Activated CD8-positive, alpha-beta T cell treated with anti-CD3 and anti-CD28 coated beads for 36 hours (primary cell): ENCODE data around the gene MRPL37. TPM values are rescaled to one million over a fixed set of nuclear protein-coding genes. Genes with fewer than 3 reads are reported as not detected.
"Not testable (repeated sequence)": the region's sequence is repeated elsewhere in the genome, so short reads cannot be mapped to it uniquely, and the experiment has no call there.

Experiments
- ATAC-seq: fragments of 200-7000 bp; cut with Tn5 transposase; one replicate; pipeline ENCODE4 v1.10.0; 2021; ENCODE audit warnings: mild to moderate bottlenecking, moderate library complexity
- CTCF ChIA-PET: fragments of 350-600 bp; sonication (Branson Sonifier 250); formaldehyde crosslinking; loops from one replicate; lab custom pipeline; 2021; ENCODE audit warnings: antibody characterized with exemption; lab: Charles Lee
- POLR2A ChIA-PET: fragments of 350-600 bp; sonication (Branson Sonifier 250); formaldehyde crosslinking; loops from one replicate; lab custom pipeline; 2021; ENCODE audit warnings: antibody characterized with exemption; lab: Charles Lee
- DNase-seq: peaks from one replicate; pipeline ENCODE4 v3.0.0-alpha.2; 2020
- H3K27ac Mint-ChIP-seq: one replicate; pipeline ENCODE4 v1.8.0; 2021; ENCODE audit warnings: mild to moderate bottlenecking, mixed read lengths
- H3K27me3 Mint-ChIP-seq: one replicate; pipeline ENCODE4 v1.8.0; 2021; ENCODE audit warnings: mixed read lengths
- H3K36me3 Mint-ChIP-seq: one replicate; pipeline ENCODE4 v1.8.0; 2021; ENCODE audit warnings: low read depth, mixed read lengths
- H3K4me1 Mint-ChIP-seq: one replicate; pipeline ENCODE4 v1.8.0; 2021; ENCODE audit warnings: low read depth, mixed read lengths
- H3K4me3 Mint-ChIP-seq: one replicate; pipeline ENCODE4 v1.8.0; 2021; ENCODE audit warnings: mild to moderate bottlenecking, moderate library complexity, mixed read lengths
- H3K9me3 Mint-ChIP-seq: one replicate; pipeline ENCODE4 v1.8.0; 2021; ENCODE audit warnings: mixed read lengths
- intact Hi-C: fragments of 100-400 bp; cut with micrococcal nuclease; formaldehyde crosslinking; loops from one replicate; pipeline ENCODE4 v1.10.0; 2022
- total RNA-seq, 2 experiments: library from RNA; stranded (reverse); gene quantifications; one replicate each; pipeline ENCODE4 v1.2.3, GENCODE V29; 2021
- TF ChIP-seq, protein P1 (sequence below): fragments of 200-600 bp; IDR thresholded peaks from one replicate; pipeline ENCODE4 v1.8.0; 2022; ENCODE audit warnings: antibody characterized with exemption, mild to moderate bottlenecking

The MRPL37 gene
- total RNA-seq, 2 experiments from 2014 or later, result 194 to 198 TPM

DNA sequence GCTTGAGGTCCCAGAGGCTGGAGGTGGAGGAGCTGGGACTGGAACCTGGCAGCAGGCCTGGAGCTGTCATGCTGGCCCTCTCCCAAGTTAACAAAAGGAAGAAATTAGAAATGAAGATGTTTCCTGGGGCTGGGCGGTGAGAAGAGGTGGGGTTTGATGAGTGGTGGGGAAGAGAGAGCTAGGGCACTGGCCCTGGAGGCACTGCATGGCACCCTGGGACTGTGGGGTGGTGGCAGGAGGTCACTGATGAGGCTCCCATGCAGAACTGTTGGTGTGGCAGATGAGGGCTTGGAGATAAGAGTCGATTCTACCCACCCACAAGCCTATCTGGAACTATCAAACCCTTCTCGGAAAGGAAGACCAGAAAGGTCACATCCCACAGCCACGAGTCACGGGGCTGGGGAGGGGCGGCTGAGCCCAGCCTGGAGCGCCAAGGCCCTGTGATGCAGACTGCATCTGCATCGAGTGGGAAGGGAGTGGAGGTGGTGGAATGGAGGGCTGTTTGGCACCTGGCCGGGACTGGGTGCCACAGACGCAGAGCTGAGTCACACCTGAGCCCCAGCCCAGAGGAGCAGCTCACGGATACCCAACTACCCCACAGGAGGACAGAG, 29.4 kb downstream of the MRPL37 start:
- peaks cover 31% of the 10 kb centered on the region for H3K4me1 Mint-ChIP-seq
- H3K27me3 Mint-ChIP-seq, result no peaks in the 10 kb centered on the region
- peaks cover 13% of the 10 kb centered on the region for H3K36me3 Mint-ChIP-seq
- CTCF ChIA-PET, result interaction anchor here (1.0 kb wide), 1 partner anchor 174 kb away, joined by 4 read pairs; no protein-coding TSS in a partner anchor
- ATAC-seq, result peak; percentile 58
- intact Hi-C loops, result no loop called here
- H3K4me3 Mint-ChIP-seq, result peak overlapping the region; percentile 15
- DNase-seq, result peak; percentile 58
- H3K27ac Mint-ChIP-seq, result peak overlapping the region; percentile 69
- no peaks in the 10 kb centered on the region for H3K9me3 Mint-ChIP-seq
- POLR2A ChIA-PET, result interaction anchor here (0.7 to 1.2 kb wide), 6 partner anchors 9 to 128 kb away, joined by 3 to 4 read pairs (median 3); partner anchors contain the start of gene CYB5RL
- TF ChIP-seq, protein P1, sequence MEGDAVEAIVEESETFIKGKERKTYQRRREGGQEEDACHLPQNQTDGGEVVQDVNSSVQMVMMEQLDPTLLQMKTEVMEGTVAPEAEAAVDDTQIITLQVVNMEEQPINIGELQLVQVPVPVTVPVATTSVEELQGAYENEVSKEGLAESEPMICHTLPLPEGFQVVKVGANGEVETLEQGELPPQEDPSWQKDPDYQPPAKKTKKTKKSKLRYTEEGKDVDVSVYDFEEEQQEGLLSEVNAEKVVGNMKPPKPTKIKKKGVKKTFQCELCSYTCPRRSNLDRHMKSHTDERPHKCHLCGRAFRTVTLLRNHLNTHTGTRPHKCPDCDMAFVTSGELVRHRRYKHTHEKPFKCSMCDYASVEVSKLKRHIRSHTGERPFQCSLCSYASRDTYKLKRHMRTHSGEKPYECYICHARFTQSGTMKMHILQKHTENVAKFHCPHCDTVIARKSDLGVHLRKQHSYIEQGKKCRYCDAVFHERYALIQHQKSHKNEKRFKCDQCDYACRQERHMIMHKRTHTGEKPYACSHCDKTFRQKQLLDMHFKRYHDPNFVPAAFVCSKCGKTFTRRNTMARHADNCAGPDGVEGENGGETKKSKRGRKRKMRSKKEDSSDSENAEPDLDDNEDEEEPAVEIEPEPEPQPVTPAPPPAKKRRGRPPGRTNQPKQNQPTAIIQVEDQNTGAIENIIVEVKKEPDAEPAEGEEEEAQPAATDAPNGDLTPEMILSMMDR, result no peak

DNA sequence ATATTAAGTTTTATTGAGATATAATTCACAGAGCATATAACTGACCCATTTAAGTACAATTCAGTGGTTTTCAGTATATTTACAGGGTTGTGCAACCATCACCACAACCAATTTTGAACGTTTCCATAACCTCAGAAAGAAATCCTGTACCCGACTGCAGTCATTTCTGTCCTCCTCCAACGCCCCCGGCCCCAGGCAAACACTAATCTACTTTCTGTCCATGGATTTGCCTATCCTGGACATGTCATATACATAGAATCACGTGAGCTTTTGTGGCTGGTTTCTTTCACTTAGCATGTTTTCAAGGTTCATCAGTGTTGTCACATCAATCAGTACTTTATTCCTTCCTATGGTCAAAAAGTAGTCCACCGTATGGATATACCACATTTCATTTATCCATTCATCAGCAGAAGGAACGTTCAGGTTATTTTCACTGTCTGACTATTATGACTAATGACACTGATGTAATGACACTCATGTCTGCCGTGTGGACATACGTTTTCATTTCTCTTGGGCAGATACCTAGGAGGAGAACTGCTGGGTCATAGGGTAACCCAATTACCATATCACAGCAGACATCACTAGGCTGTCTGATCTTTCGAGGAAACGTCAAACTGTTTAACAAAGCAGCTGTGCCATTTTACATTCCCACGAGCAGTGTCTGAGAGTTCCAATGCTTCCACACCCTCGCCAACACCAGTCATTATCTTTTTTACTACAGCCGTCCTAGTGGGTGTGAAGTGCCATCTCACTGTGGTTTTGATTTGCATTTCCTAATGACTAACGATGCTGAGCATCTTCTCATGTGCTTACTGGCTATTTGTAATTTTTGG, 30.8 kb downstream of the MRPL37 start:
- Mint-ChIP-seq H3K4me3 (no peak overlapping the region), H3K27ac (peak overlapping the region; percentile 64), H3K4me1 (peaks cover 31% of the 10 kb centered on the region), H3K9me3 (no peaks in the 10 kb centered on the region), H3K36me3 (peaks cover 18% of the 10 kb centered on the region), H3K27me3 (no peaks in the 10 kb centered on the region)
- ChIA-PET POLR2A (interaction anchor here (1.2 kb wide), 3 partner anchors 8 to 12 kb away, joined by 3 to 4 read pairs (median 4); no protein-coding TSS in a partner anchor), CTCF (no interaction called here)
- ATAC-seq (peak; percentile 59), DNase-seq (peak; percentile 63)
- intact Hi-C loops, result no loop called here
- TF ChIP-seq, protein P1, result no peak

DNA sequence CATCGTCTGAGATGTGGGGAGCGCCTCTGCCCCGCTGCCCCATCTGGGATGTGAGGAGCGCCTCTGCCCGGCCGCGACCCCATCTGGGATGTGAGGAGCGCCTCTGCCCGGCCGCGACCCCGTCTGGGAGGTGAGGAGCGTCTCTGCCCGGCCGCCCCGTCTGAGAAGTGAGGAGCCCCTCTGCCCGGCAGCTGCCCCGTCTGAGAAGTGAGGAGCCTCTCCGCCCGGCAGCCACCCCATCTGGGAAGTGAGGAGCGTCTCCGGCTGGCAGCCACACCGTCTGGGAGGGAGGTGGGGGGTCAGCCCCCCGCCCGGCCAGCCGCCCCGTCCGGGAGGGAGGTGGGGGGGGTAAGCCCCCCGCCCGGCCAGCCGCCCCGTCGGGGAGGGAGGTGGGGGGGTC, 33.2 kb downstream of the MRPL37 start:
- DNase-seq, H3K4me3 Mint-ChIP-seq, H3K27me3 Mint-ChIP-seq, ATAC-seq, H3K27ac Mint-ChIP-seq, intact Hi-C loops, CTCF ChIA-PET, H3K9me3 Mint-ChIP-seq, POLR2A ChIA-PET: not testable (repeated sequence)
- peaks cover 23% of the 10 kb centered on the region for H3K36me3 Mint-ChIP-seq
- peaks cover 24% of the 10 kb centered on the region for H3K4me1 Mint-ChIP-seq

DNA sequence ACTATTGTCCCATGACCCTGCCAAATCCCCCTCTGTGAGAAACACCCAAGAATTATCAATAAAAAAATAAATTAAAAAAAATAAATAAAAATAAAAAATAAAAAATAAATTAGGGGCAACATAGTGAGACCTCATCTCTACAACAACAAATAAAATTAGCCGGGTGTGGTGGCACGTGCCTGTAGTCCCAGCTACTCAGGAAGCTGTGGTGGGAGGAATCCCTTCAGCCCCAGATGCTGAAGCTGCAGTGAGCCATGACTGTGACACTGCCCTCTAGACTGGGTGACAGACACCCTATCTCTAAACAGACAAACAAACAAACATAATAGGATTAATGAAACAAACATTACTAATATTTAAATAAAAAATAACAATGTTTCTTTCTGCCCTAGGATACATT, 34.3 kb downstream of the MRPL37 start:
- ATAC-seq, result no peak
- Mint-ChIP-seq H3K27me3 (no peaks in the 10 kb centered on the region), H3K27ac (no peak overlapping the region), H3K36me3 (peaks cover 23% of the 10 kb centered on the region), H3K4me3 (no peak overlapping the region), H3K4me1 (peaks cover 20% of the 10 kb centered on the region), H3K9me3 (no peaks in the 10 kb centered on the region)
- TF ChIP-seq, protein P1, result no peak
- intact Hi-C loops, result no loop called here
- ChIA-PET CTCF (no interaction called here), POLR2A (no interaction called here)
- no peak for DNase-seq

DNA sequence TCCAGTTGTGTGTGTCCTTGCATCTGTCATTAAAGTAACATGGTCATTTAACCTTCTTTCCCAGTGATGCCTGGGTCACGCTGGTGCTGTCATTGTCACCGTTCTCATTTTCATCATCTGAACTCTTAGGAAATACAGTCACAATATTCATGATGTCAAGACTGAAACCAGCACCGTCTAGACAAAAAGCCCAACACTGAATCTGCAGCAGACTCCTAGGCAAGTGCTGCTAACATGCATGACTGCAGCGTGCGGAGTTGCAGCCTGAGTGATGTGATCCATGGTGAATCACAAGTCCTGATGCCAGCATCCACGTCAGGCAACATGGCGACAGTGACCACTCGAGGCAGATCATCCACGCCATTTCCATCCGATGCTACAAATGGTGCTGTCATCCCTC, 37.6 kb downstream of the MRPL37 start:
- Mint-ChIP-seq H3K27me3 (no peaks in the 10 kb centered on the region), H3K36me3 (peaks cover 16% of the 10 kb centered on the region), H3K9me3 (no peaks in the 10 kb centered on the region), H3K27ac (no peak overlapping the region), H3K4me1 (no peaks in the 10 kb centered on the region), H3K4me3 (no peak overlapping the region)
- intact Hi-C loops, result no loop called here
- TF ChIP-seq, protein P1, result no peak
- ChIA-PET CTCF (no interaction called here), POLR2A (no interaction called here)
- DNase-seq (no peak), ATAC-seq (no peak)
